Fibroblast of lung (primary cell): ENCODE results near the gene TARS3. TPM values are rescaled to one million over a fixed set of nuclear protein-coding genes. Genes with fewer than 3 reads are reported as not detected.
A peak's percentile ranks its signal among the peaks of the same experiment; 100 is the strongest.

Experiments
- DNase-seq, 2 donors: peaks; one replicate each; pipeline versions ENCODE4 v3.0.0 to v3.0.0-alpha.2; 2010; ENCODE audit warnings: low read depth in 2 of 2
- H2AFZ ChIP-seq: 2 replicates; pipeline ENCODE4 v1.5.1; 2012; ENCODE audit warnings: low read length, control low read depth, inconsistent platforms
- H3K27ac ChIP-seq: 2 replicates; pipeline ENCODE4 v1.5.1; 2011; ENCODE audit warnings: low read length, control low read depth; ENCODE audit not compliant: insufficient read depth
- H3K27me3 ChIP-seq: 2 replicates; pipeline ENCODE4 v1.5.1; 2011; ENCODE audit warnings: mild to moderate bottlenecking, low read length; ENCODE audit not compliant: control insufficient read depth, insufficient read depth
- H3K36me3 ChIP-seq: 2 replicates; pipeline ENCODE4 v1.5.1; 2011; ENCODE audit warnings: low read length; ENCODE audit not compliant: control insufficient read depth, insufficient read depth
- H3K4me1 ChIP-seq: 2 replicates; pipeline ENCODE4 v1.5.1; 2011; ENCODE audit warnings: low read length; ENCODE audit not compliant: control insufficient read depth, insufficient read depth; ENCODE audit errors: extremely low read depth
- H3K4me2 ChIP-seq: 2 replicates; pipeline ENCODE4 v1.5.1; 2011; ENCODE audit warnings: low read length, control low read depth; ENCODE audit not compliant: insufficient read depth; ENCODE audit errors: extremely low read depth
- H3K4me3 ChIP-seq, 4 experiments: fragments of 200-600 bp in 1 of 4; sonication (generic) in 1 of 4; replicated peaks in 1 of 4; 2 replicates each; pipeline ENCODE4 v1.5.1; 2011 to 2016; ENCODE audit warnings: low read length in 4 of 4, low read depth in 3 of 4, mild to moderate bottlenecking in 3 of 4, control low read depth in 2 of 4, inconsistent platforms in 1 of 4, mixed read lengths in 1 of 4; ENCODE audit not compliant: insufficient read depth in 1 of 4; ENCODE audit errors: control extremely low read depth in 1 of 4
- H3K79me2 ChIP-seq: 2 replicates; pipeline ENCODE4 v1.5.1; 2012; ENCODE audit warnings: mild to moderate bottlenecking, low read length, inconsistent platforms; ENCODE audit not compliant: control insufficient read depth, insufficient read depth
- H3K9ac ChIP-seq: 2 replicates; pipeline ENCODE4 v1.5.1; 2011; ENCODE audit warnings: mild to moderate bottlenecking, low read length, control low read depth; ENCODE audit not compliant: insufficient read depth
- H3K9me3 ChIP-seq: 2 replicates; pipeline ENCODE4 v1.5.1; 2012; ENCODE audit warnings: low read depth, low read length; ENCODE audit not compliant: control insufficient read depth, insufficient read depth
- H4K20me1 ChIP-seq: 2 replicates; pipeline ENCODE4 v1.5.1; 2011; ENCODE audit warnings: low read length; ENCODE audit not compliant: control insufficient read depth, insufficient read depth; ENCODE audit errors: extremely low read depth
- EZH2 ChIP-seq: IDR thresholded peaks from 2 replicates; pipeline ENCODE4 v1.5.1; 2012; ENCODE audit warnings: low read length, control low read depth, mild to moderate bottlenecking; ENCODE audit errors: missing control alignments
- polyA plus RNA-seq, 2 donors: library from polyadenylated mRNA; depleted of rRNA in 1 of 2; stranded (reverse) in 1 of 2; unstranded in 1 of 2; fragments of >200 nt; gene quantifications; 2 replicates each; pipeline ENCODE4 v1.2.1, GENCODE V29; 2011 to 2012; ENCODE audit warnings: missing spikeins in 1 of 2
- total RNA-seq: library from RNA; depleted of rRNA; stranded (reverse); fragments of >200 nt; gene quantifications from 2 replicates; pipeline ENCODE4 v1.2.1, GENCODE V29; 2014
- TF ChIP-seq, protein P1 (sequence below), 2 donors: IDR thresholded peaks in 1 of 2; conservative IDR thresholded peaks in 1 of 2; 1 replicate in 1 of 2; 2 replicates in 1 of 2; pipeline ENCODE4 v1.5.1; 2011 to 2012; ENCODE audit warnings: low read length in 2 of 2, control low read depth in 1 of 2, inconsistent platforms in 1 of 2, low read depth in 1 of 2, mild to moderate bottlenecking in 1 of 2

TARS3 gene
- total and polyA plus RNA-seq, 2 donors (not counting 1 experiment from before 2014, with no cell fraction given): 4.3 to 23.3 TPM

DNA sequence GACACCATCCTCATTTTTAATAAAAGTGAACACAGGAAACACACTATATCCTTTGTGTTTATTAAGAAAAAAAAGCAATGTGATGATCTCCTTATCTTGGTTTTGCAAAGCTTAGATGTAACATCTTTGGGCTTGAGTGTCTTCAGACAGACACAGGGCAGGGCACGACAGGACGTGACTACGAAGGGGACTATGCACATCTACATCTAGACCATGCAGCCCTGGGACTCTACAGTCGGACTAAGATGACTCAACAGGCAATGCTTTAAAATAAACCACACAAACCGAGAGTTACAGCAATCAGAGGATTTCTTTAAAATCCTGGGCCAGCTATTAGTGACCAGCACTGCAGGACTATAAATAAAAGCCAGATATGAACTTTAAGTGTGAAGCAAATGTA is 49.3 kb downstream of the TARS3 start:
- H3K4me2 ChIP-seq: no peak overlapping the region
- H3K9me3 ChIP-seq: no peaks in the 10 kb centered on the region
- no peaks in the 10 kb centered on the region for H3K27me3 ChIP-seq
- peaks cover 2% of the 10 kb centered on the region for H3K36me3 ChIP-seq
- DNase-seq: peak; percentile 70 to 88
- H3K9ac ChIP-seq: no peak overlapping the region
- peaks cover 7% of the 10 kb centered on the region for H3K4me1 ChIP-seq
- no peak overlapping the region for H3K4me3 ChIP-seq
- H2AFZ ChIP-seq: no peak overlapping the region
- no peaks in the 10 kb centered on the region for H4K20me1 ChIP-seq
- no peaks in the 10 kb centered on the region for H3K79me2 ChIP-seq
- TF ChIP-seq, protein P1, sequence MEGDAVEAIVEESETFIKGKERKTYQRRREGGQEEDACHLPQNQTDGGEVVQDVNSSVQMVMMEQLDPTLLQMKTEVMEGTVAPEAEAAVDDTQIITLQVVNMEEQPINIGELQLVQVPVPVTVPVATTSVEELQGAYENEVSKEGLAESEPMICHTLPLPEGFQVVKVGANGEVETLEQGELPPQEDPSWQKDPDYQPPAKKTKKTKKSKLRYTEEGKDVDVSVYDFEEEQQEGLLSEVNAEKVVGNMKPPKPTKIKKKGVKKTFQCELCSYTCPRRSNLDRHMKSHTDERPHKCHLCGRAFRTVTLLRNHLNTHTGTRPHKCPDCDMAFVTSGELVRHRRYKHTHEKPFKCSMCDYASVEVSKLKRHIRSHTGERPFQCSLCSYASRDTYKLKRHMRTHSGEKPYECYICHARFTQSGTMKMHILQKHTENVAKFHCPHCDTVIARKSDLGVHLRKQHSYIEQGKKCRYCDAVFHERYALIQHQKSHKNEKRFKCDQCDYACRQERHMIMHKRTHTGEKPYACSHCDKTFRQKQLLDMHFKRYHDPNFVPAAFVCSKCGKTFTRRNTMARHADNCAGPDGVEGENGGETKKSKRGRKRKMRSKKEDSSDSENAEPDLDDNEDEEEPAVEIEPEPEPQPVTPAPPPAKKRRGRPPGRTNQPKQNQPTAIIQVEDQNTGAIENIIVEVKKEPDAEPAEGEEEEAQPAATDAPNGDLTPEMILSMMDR (conservative IDR thresholded peaks at IDR 0.05 in 1 of 2, IDR thresholded peaks at IDR 0.05 in 1 of 2; ENCODE audit: low read depth in 1 of 2, low read length in 2 of 2): no peak
- no peak for TF ChIP-seq EZH2
- H3K27ac ChIP-seq: no peak overlapping the region

- TF ChIP-seq EZH2: no peak
- TF ChIP-seq, protein P1 (conservative IDR thresholded peaks at IDR 0.05 in 1 of 2, IDR thresholded peaks at IDR 0.05 in 1 of 2; ENCODE audit: low read depth in 1 of 2, low read length in 2 of 2): no peak
- Histone ChIP-seq H3K4me2 (no peak overlapping the region), H3K36me3 (peaks cover 3% of the 10 kb centered on the region), H3K9ac (no peak overlapping the region), H3K27me3 (no peaks in the 10 kb centered on the region), H2AFZ (no peak overlapping the region), H3K9me3 (no peaks in the 10 kb centered on the region), H3K4me3 (no peak overlapping the region), H3K79me2 (no peaks in the 10 kb centered on the region), H3K27ac (no peak overlapping the region), H3K4me1 (peaks cover 7% of the 10 kb centered on the region), H4K20me1 (no peaks in the 10 kb centered on the region)
- no peak for DNase-seq
Measured at GRCh38 chr15:101672298-101672697, 52.0 kb downstream of the TARS3 start.

- peak in 1 of 2 donors; percentile 51 for DNase-seq
- TF ChIP-seq, protein P1 (conservative IDR thresholded peaks at IDR 0.05 in 1 of 2, IDR thresholded peaks at IDR 0.05 in 1 of 2; ENCODE audit: low read depth in 1 of 2, low read length in 2 of 2): no peak
- no peak for TF ChIP-seq EZH2
- H4K20me1 ChIP-seq: no peaks in the 10 kb centered on the region
Measured at GRCh38 chr15:101669744-101670143, 54.5 kb downstream of the TARS3 start.

More at GRCh38 chr15:101669744-101670143, 54.5 kb downstream of the TARS3 start:
- H3K4me1 ChIP-seq: no peaks in the 10 kb centered on the region
- no peaks in the 10 kb centered on the region for H3K27me3 ChIP-seq
- no peaks in the 10 kb centered on the region for H3K9me3 ChIP-seq
- H3K79me2 ChIP-seq: no peaks in the 10 kb centered on the region
- H3K27ac ChIP-seq: no peak overlapping the region
- no peak overlapping the region for H3K9ac ChIP-seq
- H3K4me3 ChIP-seq: no peak overlapping the region
- no peak overlapping the region for H3K4me2 ChIP-seq
- H3K36me3 ChIP-seq: peaks cover 3% of the 10 kb centered on the region
- no peak overlapping the region for H2AFZ ChIP-seq
